ENCODE data around the gene ZNF473.
"Not testable (repeated sequence)": the region's sequence is repeated elsewhere in the genome, so short reads cannot be mapped to it uniquely, and the experiment has no call there.

Gene ZNF473

GRCh38 chr19:50025022-50025793 lies 597 bp upstream of the ZNF473 start, which contains the start of gene VRK3:
TSS of gene VRK3 (minus strand) at chr19:50025372. CDS start at chr19:50016162, 9,210 bp downstream.
- peak; percentile 97 for ATAC-seq
- H3K4me1 Mint-ChIP-seq: peaks cover 45% of the 10 kb centered on the region
- H3K9me3 Mint-ChIP-seq: peaks cover 2% of the 10 kb centered on the region
- H3K4me3 Mint-ChIP-seq: peak within 1 kb of the TSS; percentile 99
- H3K36me3 Mint-ChIP-seq: peaks cover 23% of the 10 kb centered on the region
- H3K27ac Mint-ChIP-seq: peak within 1 kb of the TSS; percentile 92
- no peaks in the 10 kb centered on the region for H3K27me3 Mint-ChIP-seq

- H3K9me3 Mint-ChIP-seq: peaks cover 2% of the 10 kb centered on the region
- H3K27me3 Mint-ChIP-seq: no peaks in the 10 kb centered on the region
- peak overlapping the region; percentile 92 for H3K27ac Mint-ChIP-seq
- peak overlapping the region; percentile 99 for H3K4me3 Mint-ChIP-seq
- H3K4me1 Mint-ChIP-seq: peaks cover 46% of the 10 kb centered on the region
- H3K36me3 Mint-ChIP-seq: peaks cover 24% of the 10 kb centered on the region
- no peak for ATAC-seq
These were observed 723 bp downstream of the ZNF473 start for GRCh38 chr19:50026550-50026906.

DNA sequence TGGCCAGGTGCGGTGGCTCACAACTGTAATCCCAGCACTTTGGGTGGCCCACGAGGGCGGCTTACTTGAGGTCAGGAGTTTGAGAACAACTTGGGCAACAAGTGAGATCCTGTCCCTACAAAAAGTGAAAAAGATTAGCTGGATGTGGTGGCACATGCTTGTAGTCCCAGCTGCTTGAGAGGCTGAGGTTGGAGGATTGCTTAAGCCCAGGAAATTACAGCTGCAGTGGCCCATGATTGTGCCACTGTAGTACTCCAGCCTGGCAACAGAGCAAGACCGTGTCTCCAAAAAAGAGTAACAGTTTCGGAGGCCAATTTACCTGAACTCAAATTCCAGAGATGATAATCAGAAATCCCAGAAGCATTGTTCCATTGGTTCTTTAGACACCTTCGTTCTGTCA lies 4.4 kb downstream of the ZNF473 start:
- Mint-ChIP-seq H3K27me3 (no peaks in the 10 kb centered on the region), H3K4me3 (no peak overlapping the region), H3K4me1 (peaks cover 28% of the 10 kb centered on the region), H3K27ac (no peak overlapping the region), H3K9me3 (peaks cover 2% of the 10 kb centered on the region), H3K36me3 (peaks cover 55% of the 10 kb centered on the region)
- ATAC-seq: no peak

DNA sequence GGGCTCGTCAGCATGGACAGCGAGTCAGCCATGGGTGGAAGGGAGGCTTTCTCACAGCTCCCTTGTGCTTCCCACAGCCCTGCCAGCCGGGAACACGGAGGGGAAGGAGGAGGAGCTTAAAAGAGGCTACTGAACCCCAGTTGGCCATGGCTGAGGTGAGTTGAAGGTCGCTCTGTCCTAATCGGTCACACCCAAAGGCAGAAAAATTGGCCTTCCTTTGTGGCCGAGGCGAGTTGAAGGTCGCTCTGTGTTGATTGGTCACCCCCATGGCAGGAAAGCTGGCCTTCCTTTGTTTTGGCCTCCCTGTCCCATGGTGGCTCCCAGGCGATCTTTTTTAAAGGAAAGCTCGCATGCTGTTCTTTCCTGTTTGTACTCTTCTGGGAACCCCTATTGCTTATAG lies 5.1 kb downstream of the ZNF473 start:
- Mint-ChIP-seq H3K9me3 (peaks cover under 1% of the 10 kb centered on the region), H3K27me3 (no peaks in the 10 kb centered on the region), H3K4me1 (peaks cover 24% of the 10 kb centered on the region), H3K4me3 (no peak overlapping the region), H3K27ac (no peak overlapping the region), H3K36me3 (peaks cover 58% of the 10 kb centered on the region)
- ATAC-seq: no peak

DNA sequence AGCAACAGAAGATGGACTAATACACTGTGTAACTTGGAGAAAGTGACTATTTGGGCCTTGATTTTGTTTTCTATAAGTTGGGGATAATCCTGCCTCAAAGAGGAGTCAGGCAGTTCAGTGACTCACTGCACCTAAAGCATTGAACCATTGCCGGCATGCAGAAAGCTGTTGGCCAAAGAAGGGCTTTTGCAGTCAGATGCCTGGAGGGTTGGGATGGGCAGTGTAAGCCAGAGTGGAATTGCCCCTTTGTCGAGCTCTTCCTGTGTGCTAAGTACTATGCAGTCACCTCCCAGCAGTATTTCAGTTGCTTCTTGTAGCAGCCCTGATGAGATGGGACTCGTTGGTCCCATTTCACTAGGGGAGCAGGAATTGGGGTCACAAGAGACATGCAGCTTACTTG lies 11.1 kb downstream of the ZNF473 start:
- peaks cover 89% of the 10 kb centered on the region for H3K36me3 Mint-ChIP-seq
- no peak overlapping the region for H3K4me3 Mint-ChIP-seq
- H3K27me3 Mint-ChIP-seq: no peaks in the 10 kb centered on the region
- ATAC-seq: no peak
- H3K9me3 Mint-ChIP-seq: no peaks in the 10 kb centered on the region
- H3K4me1 Mint-ChIP-seq: peaks cover 4% of the 10 kb centered on the region
- no peak overlapping the region for H3K27ac Mint-ChIP-seq

DNA sequence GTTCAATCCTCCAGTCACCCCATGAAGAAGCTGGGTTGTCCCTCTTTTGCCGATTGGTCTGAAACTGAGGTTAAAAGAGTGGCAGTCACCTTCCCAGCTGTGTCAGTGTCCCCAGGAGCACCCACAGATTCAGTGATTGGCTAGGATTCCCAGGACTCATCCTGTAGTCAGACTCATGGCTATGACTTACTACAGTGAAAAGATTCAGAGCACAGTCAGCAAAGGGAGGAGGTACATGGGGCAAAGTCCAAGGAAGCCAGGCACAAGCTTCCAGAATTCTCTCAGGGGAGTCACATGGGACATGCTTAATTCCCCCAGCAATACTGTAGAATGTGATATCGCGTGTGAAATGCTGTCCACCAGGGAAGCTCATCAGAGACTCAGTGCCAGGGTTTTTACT lies 14.2 kb downstream of the ZNF473 start:
- no peak for ATAC-seq
- H3K4me3 Mint-ChIP-seq: no peak overlapping the region
- H3K4me1 Mint-ChIP-seq: peaks cover 5% of the 10 kb centered on the region
- H3K27ac Mint-ChIP-seq: no peak overlapping the region
- peaks cover 16% of the 10 kb centered on the region for H3K9me3 Mint-ChIP-seq
- H3K27me3 Mint-ChIP-seq: no peaks in the 10 kb centered on the region
- peaks cover 89% of the 10 kb centered on the region for H3K36me3 Mint-ChIP-seq

DNA sequence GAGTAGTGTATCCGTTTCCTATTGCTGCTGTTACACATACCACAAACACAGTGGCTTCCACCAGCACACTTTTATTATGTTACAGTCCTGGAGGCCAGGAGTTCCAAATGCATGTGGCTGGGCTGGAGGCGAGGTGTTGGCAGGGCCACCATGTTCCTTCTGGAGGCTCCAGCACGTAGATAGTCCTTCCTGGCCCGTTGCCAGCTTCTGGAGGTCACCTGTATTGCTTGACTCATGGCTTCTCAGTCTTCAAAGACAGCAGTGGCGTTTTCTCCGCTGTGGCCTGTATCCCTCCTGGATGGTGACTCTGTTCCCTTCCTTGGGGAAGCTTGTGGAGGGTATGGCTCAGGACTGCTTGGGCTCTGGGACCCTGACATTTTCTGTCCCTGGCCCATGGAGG lies 15.2 kb downstream of the ZNF473 start:
- H3K4me3 Mint-ChIP-seq: no peak overlapping the region
- H3K9me3 Mint-ChIP-seq: peaks cover 19% of the 10 kb centered on the region
- H3K27ac Mint-ChIP-seq: no peak overlapping the region
- no peak for ATAC-seq
- H3K27me3 Mint-ChIP-seq: no peaks in the 10 kb centered on the region
- peaks cover 89% of the 10 kb centered on the region for H3K36me3 Mint-ChIP-seq
- H3K4me1 Mint-ChIP-seq: peaks cover 5% of the 10 kb centered on the region

DNA sequence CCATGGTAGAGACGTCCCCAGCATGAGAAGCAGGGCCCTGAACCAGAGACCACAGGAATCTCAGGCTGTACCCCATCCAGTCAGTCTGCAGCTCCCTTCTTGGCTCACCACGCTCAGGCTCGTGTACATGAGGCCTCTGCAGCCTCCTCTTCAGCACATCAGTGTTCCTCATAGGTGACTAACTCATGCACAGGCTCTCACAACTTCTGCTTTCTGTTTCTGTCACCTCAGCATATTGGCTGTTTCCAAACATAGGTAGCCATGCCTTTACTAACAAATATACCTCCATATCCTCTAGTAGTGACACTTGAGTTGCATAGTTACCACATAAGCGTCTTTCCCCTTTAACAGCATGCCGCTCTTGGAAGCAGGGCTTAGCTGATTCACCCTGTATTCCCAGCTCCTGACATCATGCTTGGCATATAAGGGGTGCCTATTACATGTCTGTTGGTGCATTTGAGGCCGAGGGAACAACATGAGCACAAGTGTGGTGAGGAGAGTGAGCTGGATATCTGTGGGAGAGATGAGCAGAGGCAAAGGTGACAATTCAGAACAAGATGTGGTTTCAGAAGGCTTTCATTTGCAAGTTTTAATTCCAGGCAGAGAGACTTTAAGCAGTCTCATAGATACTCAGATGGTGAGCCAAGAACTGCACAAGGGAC lies 16.7 kb downstream of the ZNF473 start:
- Mint-ChIP-seq H3K9me3 (peaks cover 20% of the 10 kb centered on the region), H3K27ac (no peak overlapping the region), H3K27me3 (no peaks in the 10 kb centered on the region), H3K36me3 (peaks cover 90% of the 10 kb centered on the region), H3K4me1 (peaks cover 5% of the 10 kb centered on the region), H3K4me3 (no peak overlapping the region)
- no peak for ATAC-seq

- Mint-ChIP-seq H3K27me3 (no peaks in the 10 kb centered on the region), H3K27ac (no peak overlapping the region), H3K4me1 (peaks cover 5% of the 10 kb centered on the region), H3K4me3 (no peak overlapping the region), H3K36me3 (peaks cover 96% of the 10 kb centered on the region), H3K9me3 (peaks cover 22% of the 10 kb centered on the region)
- no peak for ATAC-seq
These were observed 18.2 kb downstream of the ZNF473 start for GRCh38 chr19:50043967-50044366.

DNA sequence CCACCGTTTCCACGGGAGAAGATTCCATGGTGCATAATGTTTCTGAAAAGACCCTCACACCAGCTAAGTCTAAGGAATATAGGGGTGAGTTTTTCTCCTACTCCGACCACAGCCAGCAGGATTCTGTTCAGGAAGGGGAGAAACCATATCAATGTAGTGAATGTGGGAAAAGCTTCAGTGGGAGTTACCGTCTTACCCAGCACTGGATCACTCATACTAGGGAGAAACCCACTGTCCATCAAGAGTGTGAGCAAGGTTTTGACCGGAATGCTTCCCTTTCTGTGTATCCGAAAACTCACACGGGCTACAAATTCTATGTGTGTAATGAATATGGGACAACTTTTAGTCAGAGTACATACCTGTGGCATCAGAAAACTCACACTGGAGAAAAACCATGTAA lies 19.1 kb downstream of the ZNF473 start:
- ATAC-seq: no peak
- Mint-ChIP-seq H3K27ac (no peak overlapping the region), H3K4me1 (peaks cover 12% of the 10 kb centered on the region), H3K36me3 (peaks cover 86% of the 10 kb centered on the region), H3K9me3 (peaks cover 22% of the 10 kb centered on the region), H3K27me3 (no peaks in the 10 kb centered on the region), H3K4me3 (no peak overlapping the region)

GRCh38 chr19:50046649-50047503 lies 21.1 kb downstream of the ZNF473 start:
- Mint-ChIP-seq H3K27me3 (no peaks in the 10 kb centered on the region), H3K9me3 (peaks cover 22% of the 10 kb centered on the region), H3K4me1 (peaks cover 25% of the 10 kb centered on the region), H3K36me3 (peaks cover 67% of the 10 kb centered on the region), H3K27ac (no peak overlapping the region), H3K4me3 (no peak overlapping the region)
- no peak for ATAC-seq

- Mint-ChIP-seq H3K36me3 (peaks cover 59% of the 10 kb centered on the region), H3K27me3 (no peaks in the 10 kb centered on the region), H3K4me3 (no peak overlapping the region), H3K9me3 (peaks cover 21% of the 10 kb centered on the region), H3K4me1 (peaks cover 20% of the 10 kb centered on the region), H3K27ac (no peak overlapping the region)
- no peak for ATAC-seq
These were observed 21.9 kb downstream of the ZNF473 start for GRCh38 chr19:50047671-50048070.

DNA sequence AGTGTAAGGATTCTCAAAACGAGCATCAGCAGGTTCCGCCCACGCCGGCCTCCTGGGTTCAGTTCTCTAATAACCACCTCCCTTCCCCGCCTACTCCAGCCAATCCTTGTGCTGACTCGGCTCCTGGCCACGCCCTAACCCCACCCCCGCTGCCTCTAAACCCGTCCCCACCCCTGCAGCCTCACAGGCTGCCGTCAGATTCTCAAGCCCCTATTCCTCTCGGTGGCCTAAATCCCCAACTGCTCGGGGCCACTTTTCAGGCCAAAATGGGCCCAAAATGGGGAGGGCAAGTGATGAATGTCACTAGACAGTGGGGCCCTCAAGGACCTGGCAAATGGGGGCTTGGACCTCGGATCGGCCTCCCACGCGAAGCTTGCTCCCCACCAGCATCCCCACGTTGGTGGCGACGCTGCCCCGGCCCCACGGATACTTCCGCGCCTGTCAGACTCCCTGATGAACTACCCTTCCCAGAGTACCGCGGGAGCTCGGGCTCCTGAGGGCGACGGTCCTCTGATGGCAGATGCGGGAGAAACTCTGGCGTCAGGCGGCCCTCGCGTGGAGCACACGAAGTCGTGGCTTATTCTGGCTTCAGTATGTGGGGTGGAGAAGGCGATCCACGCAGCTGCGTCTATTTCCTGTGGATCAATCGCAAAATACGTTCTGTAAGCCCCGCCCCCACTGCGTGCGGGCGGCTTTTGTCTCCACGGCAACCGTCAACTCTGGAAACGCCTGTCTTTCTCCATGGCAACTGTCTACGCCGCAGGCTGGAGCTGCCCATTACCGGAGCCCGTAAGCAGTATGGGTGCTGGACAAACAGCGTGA lies 24.8 kb downstream of the ZNF473 start:
- peaks cover 7% of the 10 kb centered on the region for H3K9me3 Mint-ChIP-seq
- peaks cover 30% of the 10 kb centered on the region for H3K36me3 Mint-ChIP-seq
- peak overlapping the region; percentile 80 for H3K4me3 Mint-ChIP-seq
- H3K4me1 Mint-ChIP-seq: peaks cover 20% of the 10 kb centered on the region
- no peaks in the 10 kb centered on the region for H3K27me3 Mint-ChIP-seq
- H3K27ac Mint-ChIP-seq: peak overlapping the region; percentile 50
- peak; percentile 96 for ATAC-seq

GRCh38 chr19:50051228-50051895 lies 25.6 kb downstream of the ZNF473 start:
- peaks cover 20% of the 10 kb centered on the region for H3K4me1 Mint-ChIP-seq
- ATAC-seq, H3K27me3 Mint-ChIP-seq, H3K9me3 Mint-ChIP-seq: not testable (repeated sequence)
- H3K4me3 Mint-ChIP-seq: peak overlapping the region; percentile 80
- H3K36me3 Mint-ChIP-seq: peaks cover 23% of the 10 kb centered on the region
- H3K27ac Mint-ChIP-seq: peak overlapping the region; percentile 50

All from stimulated activated memory B cell treated with anti-CD40 and anti-IgM and Interleukin-4, amounts not matched to agents 10 μg/mL and 1 μg/mL and 100 μg/mL, for 72 hours (primary cell).